ENCODE data around the gene BBS9. TPM values are rescaled to one million over a fixed set of nuclear protein-coding genes. Genes with fewer than 3 reads are reported as not detected.

Gene BBS9
- total and polyA plus RNA-seq, 12 donors, result 4.1 to 44.0 (median 10.0) TPM

DNA sequence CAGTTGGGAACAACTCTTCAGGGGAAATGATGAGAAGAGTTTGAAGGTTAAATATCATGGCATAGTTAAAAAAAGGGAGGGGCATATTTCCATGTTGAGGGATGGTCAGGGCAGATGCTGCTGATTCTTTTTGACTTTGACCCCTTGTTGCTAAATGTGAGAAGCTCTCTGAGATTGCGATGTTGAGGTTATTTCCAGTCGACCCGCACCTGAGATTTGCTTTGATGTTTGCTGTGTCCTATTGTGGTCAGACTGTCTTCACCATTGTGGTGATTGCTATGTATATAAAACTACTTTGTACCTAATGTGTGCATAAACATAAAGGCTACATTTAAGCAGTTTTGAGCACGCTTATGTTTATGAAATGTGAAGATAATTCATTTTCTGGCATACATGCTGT is 90.9 kb downstream of the BBS9 start:
- Histone ChIP-seq H3K27me3 (no peaks in the 10 kb centered on the region), H3K27ac (no peak overlapping the region), H3K9me3 (peaks cover 0 to 7% (median 0%) of the 10 kb centered on the region in 11 donors), H3K4me3 (no peak overlapping the region), H3K4me1 (no peaks in the 10 kb centered on the region), H3K36me3 (peaks cover 0 to 2% (median 0%) of the 10 kb centered on the region in 9 donors)
- intact Hi-C loops (cut with DNase I), result no loop called here
- no peak for ATAC-seq
- DNase-seq, result no peak
- no peak for TF ChIP-seq CTCF (IDR thresholded peaks at IDR 0.05)
- WGBS, 2 donors, result 98% methylated on average over 4 of the region's 4 CpGs

- DNase-seq (no peak), ATAC-seq (no peak)
- 94 to 98% methylated on average over 1 of the region's 1 CpG for WGBS, 2 donors
- H3K4me1 ChIP-seq, result no peaks in the 10 kb centered on the region
- no peaks in the 10 kb centered on the region for H3K36me3 ChIP-seq
- no peak overlapping the region for H3K4me3 ChIP-seq
- no peak overlapping the region for H3K27ac ChIP-seq
- intact Hi-C loops (cut with DNase I), result no loop called here
- TF ChIP-seq CTCF (IDR thresholded peaks at IDR 0.05), result no peak
- no peaks in the 10 kb centered on the region for H3K27me3 ChIP-seq
- H3K9me3 ChIP-seq, result peaks cover 0 to 7% (median 0%) of the 10 kb centered on the region in 11 donors
Observed at GRCh38 chr7:33221390-33221789, 92.0 kb downstream of the BBS9 start.

DNA sequence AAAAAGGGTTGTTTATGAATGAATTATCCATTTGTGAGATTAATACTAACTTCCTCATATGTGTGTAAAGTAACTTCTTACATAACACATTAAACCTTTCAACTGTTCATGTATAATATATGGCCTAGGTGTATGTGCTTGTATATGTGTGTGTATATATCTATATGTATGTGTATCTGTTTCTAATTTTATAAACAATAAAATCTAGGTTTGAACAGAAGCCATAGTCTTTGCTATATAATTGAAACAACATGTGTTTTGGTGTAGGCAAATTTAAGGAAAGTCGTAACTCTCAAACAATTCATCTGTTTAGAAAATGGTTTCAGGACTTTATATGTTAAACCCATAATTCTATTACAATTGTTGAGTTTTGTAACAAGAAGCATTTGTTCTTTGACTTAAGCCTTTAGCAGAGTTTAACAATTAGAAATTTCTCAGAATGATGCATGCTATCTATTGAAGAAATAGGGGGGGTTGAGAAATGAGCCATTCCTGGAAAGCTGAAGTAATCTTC is 103.3 kb downstream of the BBS9 start:
- H3K27me3 ChIP-seq, result no peaks in the 10 kb centered on the region
- H3K4me1 ChIP-seq, result peaks cover 0 to 7% (median 0%) of the 10 kb centered on the region in 9 donors
- no peak overlapping the region for H3K27ac ChIP-seq
- H3K9me3 ChIP-seq, result peaks cover 0 to 6% (median 0%) of the 10 kb centered on the region in 11 donors
- WGBS, 2 donors, result 78 to 86% methylated on average over 1 of the region's 1 CpG
- ATAC-seq (no peak), DNase-seq (no peak)
- no peak for TF ChIP-seq CTCF (IDR thresholded peaks at IDR 0.05)
- H3K36me3 ChIP-seq, result no peaks in the 10 kb centered on the region
- intact Hi-C loops (cut with DNase I), result no loop called here
- H3K4me3 ChIP-seq, result no peak overlapping the region

DNA sequence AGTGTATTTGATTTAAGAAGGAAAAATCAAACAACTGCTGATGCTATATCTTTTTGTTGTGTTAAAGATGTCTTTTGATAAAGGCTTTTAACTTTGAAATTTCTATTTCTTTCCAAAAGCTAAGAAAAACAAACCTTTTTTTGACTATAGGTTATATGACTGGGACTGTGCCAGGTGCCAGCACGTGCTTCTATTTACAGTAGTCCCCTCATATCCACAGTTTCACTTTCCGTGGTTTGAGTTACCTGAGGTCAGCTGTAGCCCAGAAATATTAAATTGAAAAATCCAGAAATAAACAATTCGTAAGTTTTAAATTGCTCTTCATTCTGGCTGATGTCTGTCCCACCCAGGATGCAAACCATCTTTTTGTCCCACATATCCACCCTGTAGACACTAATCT is 104.3 kb downstream of the BBS9 start:
- H3K27ac ChIP-seq, result no peak overlapping the region
- peaks cover 0 to 7% (median 0%) of the 10 kb centered on the region in 9 donors for H3K4me1 ChIP-seq
- TF ChIP-seq CTCF (IDR thresholded peaks at IDR 0.05), result no peak
- no peaks in the 10 kb centered on the region for H3K36me3 ChIP-seq
- no peak for ATAC-seq
- no peak for DNase-seq
- H3K27me3 ChIP-seq, result no peaks in the 10 kb centered on the region
- intact Hi-C loops (cut with DNase I), result no loop called here
- peaks cover 0 to 6% (median 0%) of the 10 kb centered on the region in 11 donors for H3K9me3 ChIP-seq
- H3K4me3 ChIP-seq, result no peak overlapping the region
- WGBS, 2 donors, result 42 to 47% methylated on average over 3 of the region's 3 CpGs

Data from heart right ventricle (tissue), 16 donors.